ENCODE measurements around the gene CTNNA3.

The CTNNA3 gene

DNA sequence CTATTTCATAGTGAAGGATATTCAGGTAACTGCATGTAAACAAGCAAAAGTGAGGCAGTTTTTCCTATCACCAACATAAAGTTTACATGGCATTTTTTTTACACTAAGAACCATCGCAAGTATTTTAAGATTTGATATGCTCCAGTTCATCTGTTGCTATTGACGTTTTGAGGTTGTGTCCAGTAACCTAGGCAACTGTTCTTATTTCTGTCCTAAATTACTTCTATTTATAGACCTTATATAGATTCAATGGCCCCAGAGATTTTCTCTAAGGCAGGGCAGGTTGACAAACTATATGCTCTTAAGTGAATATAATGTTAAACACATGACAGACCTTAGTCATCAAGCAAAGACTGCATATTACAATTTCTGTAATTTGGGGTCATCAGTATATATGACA lies 1600.4 kb downstream of the CTNNA3 start:
- Histone ChIP-seq H3K9me3 (ENCODE audit: control insufficient read depth, insufficient read depth, low read depth, low read length) (no peaks in the 10 kb centered on the region), H3K4me1 (ENCODE audit: control insufficient read depth, insufficient read depth, low read length) (no peaks in the 10 kb centered on the region), H3K4me3 (ENCODE audit: low read depth, low read length) (no peak overlapping the region), H3K27ac (ENCODE audit: extremely low read depth, low read depth, low read length) (no peak overlapping the region), H3K36me3 (ENCODE audit: control insufficient read depth in 2 of 2, insufficient read depth in 1 of 2, low read length in 2 of 2) (no peaks in the 10 kb centered on the region)
- no peak for TF ChIP-seq MYNN (tag by site-specific recombination; IDR thresholded peaks at IDR 0.05; ENCODE audit: borderline replicate concordance)
- no peak for TF ChIP-seq ZNF112 (tag by site-specific recombination; IDR thresholded peaks at IDR 0.05)
- TF ChIP-seq, protein P1, sequence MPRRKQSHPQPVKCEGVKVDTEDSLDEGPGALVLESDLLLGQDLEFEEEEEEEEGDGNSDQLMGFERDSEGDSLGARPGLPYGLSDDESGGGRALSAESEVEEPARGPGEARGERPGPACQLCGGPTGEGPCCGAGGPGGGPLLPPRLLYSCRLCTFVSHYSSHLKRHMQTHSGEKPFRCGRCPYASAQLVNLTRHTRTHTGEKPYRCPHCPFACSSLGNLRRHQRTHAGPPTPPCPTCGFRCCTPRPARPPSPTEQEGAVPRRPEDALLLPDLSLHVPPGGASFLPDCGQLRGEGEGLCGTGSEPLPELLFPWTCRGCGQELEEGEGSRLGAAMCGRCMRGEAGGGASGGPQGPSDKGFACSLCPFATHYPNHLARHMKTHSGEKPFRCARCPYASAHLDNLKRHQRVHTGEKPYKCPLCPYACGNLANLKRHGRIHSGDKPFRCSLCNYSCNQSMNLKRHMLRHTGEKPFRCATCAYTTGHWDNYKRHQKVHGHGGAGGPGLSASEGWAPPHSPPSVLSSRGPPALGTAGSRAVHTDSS (tag by site-specific recombination; IDR thresholded peaks at IDR 0.05), result no peak
- TF ChIP-seq ZNF121 (tag by site-specific recombination; IDR thresholded peaks at IDR 0.05), result no peak
- TF ChIP-seq, protein P2, sequence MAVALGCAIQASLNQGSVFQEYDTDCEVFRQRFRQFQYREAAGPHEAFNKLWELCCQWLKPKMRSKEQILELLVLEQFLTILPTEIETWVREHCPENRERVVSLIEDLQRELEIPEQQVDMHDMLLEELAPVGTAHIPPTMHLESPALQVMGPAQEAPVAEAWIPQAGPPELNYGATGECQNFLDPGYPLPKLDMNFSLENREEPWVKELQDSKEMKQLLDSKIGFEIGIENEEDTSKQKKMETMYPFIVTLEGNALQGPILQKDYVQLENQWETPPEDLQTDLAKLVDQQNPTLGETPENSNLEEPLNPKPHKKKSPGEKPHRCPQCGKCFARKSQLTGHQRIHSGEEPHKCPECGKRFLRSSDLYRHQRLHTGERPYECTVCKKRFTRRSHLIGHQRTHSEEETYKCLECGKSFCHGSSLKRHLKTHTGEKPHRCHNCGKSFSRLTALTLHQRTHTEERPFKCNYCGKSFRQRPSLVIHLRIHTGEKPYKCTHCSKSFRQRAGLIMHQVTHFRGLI (tag by site-specific recombination; IDR thresholded peaks at IDR 0.05), result no peak
- no peak for TF ChIP-seq WT1 (tag by site-specific recombination; IDR thresholded peaks at IDR 0.05)
- no peak for TF ChIP-seq ZNF16 (tag by site-specific recombination; IDR thresholded peaks at IDR 0.05; ENCODE audit: low read depth)
- no peak for TF ChIP-seq ZNF37A (tag by site-specific recombination; IDR thresholded peaks at IDR 0.05)
- TF ChIP-seq SP2 (tag by site-specific recombination; IDR thresholded peaks at IDR 0.05), result no peak
- POLR2A ChIA-PET, result no interaction called here
- CTCF ChIA-PET, result no interaction called here

DNA sequence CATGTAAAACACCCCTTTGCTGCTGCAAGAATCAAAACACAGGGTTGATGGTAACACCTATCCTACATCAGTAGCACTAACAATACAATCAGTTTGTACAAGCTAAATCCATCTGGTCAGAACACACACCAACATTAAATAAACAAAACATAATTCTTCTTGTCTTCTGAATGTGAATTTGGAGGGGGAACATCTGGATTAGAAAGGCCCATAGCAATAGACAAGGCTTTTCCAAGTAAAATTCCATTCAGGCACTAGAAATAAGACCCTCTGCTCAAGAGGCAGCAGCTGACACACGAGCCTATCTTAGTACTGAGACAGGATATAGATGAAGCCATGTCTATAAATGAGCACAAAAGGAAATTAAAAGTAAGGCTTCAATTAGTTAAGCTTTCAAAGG lies 1610.1 kb downstream of the CTNNA3 start:
- no peaks in the 10 kb centered on the region for H3K9me3 ChIP-seq (ENCODE audit: control insufficient read depth, insufficient read depth, low read depth, low read length)
- no peak overlapping the region for H3K27ac ChIP-seq (ENCODE audit: extremely low read depth, low read depth, low read length)
- H3K4me3 ChIP-seq (ENCODE audit: low read depth, low read length), result no peak overlapping the region
- H3K36me3 ChIP-seq (ENCODE audit: control insufficient read depth in 2 of 2, insufficient read depth in 1 of 2, low read length in 2 of 2), result no peaks in the 10 kb centered on the region
- CTCF ChIA-PET, result no interaction called here
- POLR2A ChIA-PET, result interaction anchor here (0.6 kb wide), 1 partner anchor 729 kb away, joined by 4 read pairs; no protein-coding TSS in a partner anchor
- H3K4me1 ChIP-seq (ENCODE audit: control insufficient read depth, insufficient read depth, low read length), result no peaks in the 10 kb centered on the region
- TF ChIP-seq ZNF114 (tag by site-specific recombination; IDR thresholded peaks at IDR 0.05) (no peak), ZFP3 (tag by site-specific recombination; IDR thresholded peaks at IDR 0.05; ENCODE audit: low read depth) (no peak), ZNF544 (tag by site-specific recombination; IDR thresholded peaks at IDR 0.05) (no peak), ZBTB21 (tag by site-specific recombination; IDR thresholded peaks at IDR 0.05) (no peak), ZSCAN30 (tag by site-specific recombination; IDR thresholded peaks at IDR 0.05) (no peak), ZNF707 (tag by site-specific recombination; IDR thresholded peaks at IDR 0.05) (no peak), ZNF211 (tag by site-specific recombination; IDR thresholded peaks at IDR 0.05; ENCODE audit: low read depth) (no peak), EGR2 (tag by site-specific recombination; IDR thresholded peaks at IDR 0.05; ENCODE audit: low read depth) (no peak), OSR2 (tag by site-specific recombination; IDR thresholded peaks at IDR 0.05) (no peak), ZNF777 (tag by site-specific recombination; IDR thresholded peaks at IDR 0.05; ENCODE audit: borderline replicate concordance) (no peak), ZNF660 (tag by site-specific recombination; IDR thresholded peaks at IDR 0.05) (no peak), ZNF701 (tag by site-specific recombination; IDR thresholded peaks at IDR 0.05) (no peak), FEZF1 (tag by site-specific recombination; IDR thresholded peaks at IDR 0.05) (no peak)
- TF ChIP-seq, protein P3, sequence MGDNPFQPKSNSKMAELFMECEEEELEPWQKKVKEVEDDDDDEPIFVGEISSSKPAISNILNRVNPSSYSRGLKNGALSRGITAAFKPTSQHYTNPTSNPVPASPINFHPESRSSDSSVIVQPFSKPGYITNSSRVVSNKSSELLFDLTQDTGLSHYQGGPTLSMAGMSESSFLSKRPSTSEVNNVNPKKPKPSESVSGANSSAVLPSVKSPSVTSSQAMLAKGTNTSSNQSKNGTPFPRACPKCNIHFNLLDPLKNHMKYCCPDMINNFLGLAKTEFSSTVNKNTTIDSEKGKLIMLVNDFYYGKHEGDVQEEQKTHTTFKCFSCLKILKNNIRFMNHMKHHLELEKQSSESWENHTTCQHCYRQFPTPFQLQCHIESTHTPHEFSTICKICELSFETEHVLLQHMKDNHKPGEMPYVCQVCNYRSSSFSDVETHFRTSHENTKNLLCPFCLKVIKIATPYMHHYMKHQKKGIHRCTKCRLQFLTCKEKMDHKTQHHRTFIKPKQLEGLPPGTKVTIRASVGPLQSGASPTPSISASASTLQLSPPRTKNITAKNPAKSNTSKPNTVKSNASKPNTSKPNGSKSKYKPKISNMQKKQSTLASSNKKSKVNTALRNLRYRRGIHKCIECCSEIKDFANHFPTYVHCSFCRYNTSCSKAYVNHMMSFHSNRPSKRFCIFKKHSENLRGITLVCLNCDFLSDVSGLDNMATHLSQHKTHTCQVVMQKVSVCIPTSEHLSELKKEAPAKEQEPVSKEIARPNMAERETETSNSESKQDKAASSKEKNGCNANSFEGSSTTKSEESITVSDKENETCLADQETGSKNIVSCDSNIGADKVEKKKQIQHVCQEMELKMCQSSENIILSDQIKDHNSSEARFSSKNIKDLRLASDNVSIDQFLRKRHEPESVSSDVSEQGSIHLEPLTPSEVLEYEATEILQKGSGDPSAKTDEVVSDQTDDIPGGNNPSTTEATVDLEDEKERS (tag by site-specific recombination; IDR thresholded peaks at IDR 0.05), result no peak
- TF ChIP-seq, protein P4, sequence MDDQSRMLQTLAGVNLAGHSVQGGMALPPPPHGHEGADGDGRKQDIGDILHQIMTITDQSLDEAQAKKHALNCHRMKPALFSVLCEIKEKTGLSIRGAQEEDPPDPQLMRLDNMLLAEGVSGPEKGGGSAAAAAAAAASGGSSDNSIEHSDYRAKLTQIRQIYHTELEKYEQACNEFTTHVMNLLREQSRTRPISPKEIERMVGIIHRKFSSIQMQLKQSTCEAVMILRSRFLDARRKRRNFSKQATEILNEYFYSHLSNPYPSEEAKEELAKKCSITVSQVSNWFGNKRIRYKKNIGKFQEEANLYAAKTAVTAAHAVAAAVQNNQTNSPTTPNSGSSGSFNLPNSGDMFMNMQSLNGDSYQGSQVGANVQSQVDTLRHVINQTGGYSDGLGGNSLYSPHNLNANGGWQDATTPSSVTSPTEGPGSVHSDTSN (CRISPR knock-in tag; IDR thresholded peaks at IDR 0.05), result no peak
- TF ChIP-seq, protein P5, sequence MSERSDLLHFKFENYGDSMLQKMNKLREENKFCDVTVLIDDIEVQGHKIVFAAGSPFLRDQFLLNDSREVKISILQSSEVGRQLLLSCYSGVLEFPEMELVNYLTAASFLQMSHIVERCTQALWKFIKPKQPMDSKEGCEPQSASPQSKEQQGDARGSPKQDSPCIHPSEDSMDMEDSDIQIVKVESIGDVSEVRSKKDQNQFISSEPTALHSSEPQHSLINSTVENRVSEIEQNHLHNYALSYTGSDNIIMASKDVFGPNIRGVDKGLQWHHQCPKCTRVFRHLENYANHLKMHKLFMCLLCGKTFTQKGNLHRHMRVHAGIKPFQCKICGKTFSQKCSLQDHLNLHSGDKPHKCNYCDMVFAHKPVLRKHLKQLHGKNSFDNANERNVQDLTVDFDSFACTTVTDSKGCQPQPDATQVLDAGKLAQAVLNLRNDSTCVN (tag by site-specific recombination; optimal IDR thresholded peaks at IDR 0.05), result no peak
- TF ChIP-seq, protein P6, sequence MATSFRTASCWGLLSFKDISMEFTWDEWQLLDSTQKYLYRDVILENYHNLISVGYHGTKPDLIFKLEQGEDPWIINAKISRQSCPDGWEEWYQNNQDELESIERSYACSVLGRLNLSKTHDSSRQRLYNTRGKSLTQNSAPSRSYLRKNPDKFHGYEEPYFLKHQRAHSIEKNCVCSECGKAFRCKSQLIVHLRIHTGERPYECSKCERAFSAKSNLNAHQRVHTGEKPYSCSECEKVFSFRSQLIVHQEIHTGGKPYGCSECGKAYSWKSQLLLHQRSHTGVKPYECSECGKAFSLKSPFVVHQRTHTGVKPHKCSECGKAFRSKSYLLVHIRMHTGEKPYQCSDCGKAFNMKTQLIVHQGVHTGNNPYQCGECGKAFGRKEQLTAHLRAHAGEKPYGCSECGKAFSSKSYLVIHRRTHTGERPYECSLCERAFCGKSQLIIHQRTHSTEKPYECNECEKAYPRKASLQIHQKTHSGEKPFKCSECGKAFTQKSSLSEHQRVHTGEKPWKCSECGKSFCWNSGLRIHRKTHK (tag by site-specific recombination; IDR thresholded peaks at IDR 0.05), result no peak
